Subcutaneous adipose tissue (tissue), 4 donors: Measurements from ENCODE around the gene SLPI. TPM values are rescaled to one million over a fixed set of nuclear protein-coding genes. Genes with fewer than 3 reads are reported as not detected.

Experiments used
- CTCF ChIP-seq: fragments of 450-650 bp; IDR thresholded peaks from one replicate; pipeline ENCODE4 v1.5.1; 2016; ENCODE audit warnings: low read depth, mild to moderate bottlenecking, control low read depth, antibody characterized with exemption, moderate library complexity
- total RNA-seq, 4 donors: library from RNA; depleted of rRNA; stranded (reverse); fragments of >200 nt; gene quantifications; one replicate each; pipeline ENCODE4 v1.1.0, GENCODE V29; 2016

SLPI gene
- total RNA-seq, 4 donors from 2014 or later = 7.0 to 52.3 (median 22.9) TPM

- no peak for TF ChIP-seq CTCF
These were observed 36.2 kb downstream of the SLPI start for GRCh38 chr20:45218124-45218523.

GRCh38 chr20:45212836-45213235 lies 41.5 kb downstream of the SLPI start:
- no peak for TF ChIP-seq CTCF

- no peak for TF ChIP-seq CTCF
These were observed 42.5 kb downstream of the SLPI start for GRCh38 chr20:45211569-45212474.

GRCh38 chr20:45209924-45210323 lies 44.4 kb downstream of the SLPI start:
- TF ChIP-seq CTCF = no peak

GRCh38 chr20:45206725-45207124 lies 47.6 kb downstream of the SLPI start, which contains the start of gene SEMG1:
Gene SEMG1 (plus strand): TSS chr20:45207033. CDS start chr20:45207054, 21 bp downstream.
- TF ChIP-seq CTCF = no peak

Other genes starting within 250 kb of the SLPI start
- not detected for gene KCNS1, start 153.4 kb downstream of the SLPI start, total RNA-seq
- gene WFDC5, start 139.4 kb downstream of the SLPI start, total RNA-seq = not detected
- gene WFDC12, start 130.1 kb downstream of the SLPI start, total RNA-seq = not detected
- not detected for gene PI3, start 79.7 kb downstream of the SLPI start, total RNA-seq
- gene SEMG1, start 47.5 kb downstream of the SLPI start, total RNA-seq = not detected
- not detected for gene SEMG2, start 33.2 kb downstream of the SLPI start, total RNA-seq
- not detected for gene RBPJL, start 52.3 kb upstream of the SLPI start, total RNA-seq
- under 1 TPM in 2 of 4 donors, not detected in 2; 0.34 to 0.44 TPM for gene MATN4, start 53.7 kb upstream of the SLPI start, total RNA-seq
- gene SDC4, start 93.9 kb upstream of the SLPI start, total RNA-seq = 10 to 100 TPM; 37.4 to 65.4 (median 40.9) TPM
- gene SYS1, start 108.6 kb upstream of the SLPI start, total RNA-seq = 10 to 100 TPM; 24.3 to 34.8 (median 31.4) TPM
- under 1 TPM in 1 of 4 donors, not detected in 3; 0.57 TPM for gene TP53TG5, start 123.8 kb upstream of the SLPI start, total RNA-seq
- 10 to 100 TPM; 20.5 to 42.3 (median 24.3) TPM for gene DBNDD2, start 153.7 kb upstream of the SLPI start, total RNA-seq
- 10 to 100 TPM; 49.5 to 94.0 (median 79.9) TPM for gene PIGT, start 161.6 kb upstream of the SLPI start, total RNA-seq
- 1 to 10 TPM in 1 of 4 donors, not detected in 3; 2.6 TPM for gene WFDC2, start 215.2 kb upstream of the SLPI start, total RNA-seq